Stomach smooth muscle (tissue), 2 donors: ENCODE data around the gene CDKN1B.

Source experiments
- H3K27ac ChIP-seq: one replicate; pipeline ENCODE4 v1.7.0; 2013; ENCODE audit warnings: mild to moderate bottlenecking, low read length, inconsistent platforms
- H3K27me3 ChIP-seq, 2 donors: one replicate each; pipeline ENCODE4 v1.7.0; 2013; ENCODE audit warnings: low read length in 2 of 2; ENCODE audit not compliant: insufficient read depth in 2 of 2, control insufficient read depth in 1 of 2
- H3K36me3 ChIP-seq, 2 donors: one replicate each; pipeline ENCODE4 v1.7.0; 2013; ENCODE audit warnings: low read length in 2 of 2; ENCODE audit not compliant: control insufficient read depth in 2 of 2, insufficient read depth in 2 of 2
- H3K4me1 ChIP-seq: one replicate; pipeline ENCODE4 v1.7.0; 2013; ENCODE audit warnings: low read length; ENCODE audit not compliant: control insufficient read depth, insufficient read depth
- H3K4me3 ChIP-seq, 2 donors: one replicate each; pipeline ENCODE4 v1.7.0; 2013; ENCODE audit warnings: low read length in 2 of 2
- H3K9ac ChIP-seq, 2 donors: one replicate each; pipeline ENCODE4 v1.7.0; 2013; ENCODE audit warnings: low read length in 2 of 2, mild to moderate bottlenecking in 1 of 2
- H3K9me3 ChIP-seq, 2 donors: one replicate each; pipeline ENCODE4 v1.7.0; 2013; ENCODE audit warnings: low read length in 2 of 2; ENCODE audit not compliant: control insufficient read depth in 2 of 2
- donor health status: healthy.
- donor health status: Pancreatic carcinoma.

The CDKN1B gene

DNA sequence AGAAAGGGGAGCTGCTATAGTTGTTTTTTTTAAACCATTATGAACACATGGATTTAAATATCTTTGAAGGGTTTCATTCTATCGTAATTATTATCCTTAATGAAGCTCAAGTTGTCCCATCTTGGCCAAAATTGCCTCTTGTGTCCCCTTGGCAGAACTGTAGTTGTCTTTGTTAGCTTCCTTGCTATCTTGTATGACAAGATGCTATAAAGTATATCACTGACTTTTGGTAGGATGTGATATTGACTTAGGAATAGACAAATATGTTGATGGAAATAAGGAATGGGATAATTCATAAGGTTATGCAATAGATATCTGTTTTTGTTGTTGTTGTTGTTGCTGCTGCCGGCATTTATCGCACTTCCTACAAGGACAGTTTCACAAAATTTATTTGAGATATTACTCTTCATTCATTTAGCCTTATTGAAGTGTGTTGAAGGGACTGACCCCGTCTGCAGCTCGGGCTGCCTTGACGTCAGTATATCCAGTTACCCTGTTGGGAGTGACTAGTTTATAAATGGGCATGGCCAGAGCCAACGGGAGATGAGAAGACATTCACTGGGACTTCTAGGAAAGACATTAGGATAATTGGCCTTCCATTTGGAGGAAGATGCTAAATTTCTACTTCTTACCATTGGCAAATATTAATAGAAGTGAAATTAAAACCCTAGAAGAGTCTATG, 42.2 kb downstream of the CDKN1B start:
- no peak overlapping the region for H3K27ac ChIP-seq

DNA sequence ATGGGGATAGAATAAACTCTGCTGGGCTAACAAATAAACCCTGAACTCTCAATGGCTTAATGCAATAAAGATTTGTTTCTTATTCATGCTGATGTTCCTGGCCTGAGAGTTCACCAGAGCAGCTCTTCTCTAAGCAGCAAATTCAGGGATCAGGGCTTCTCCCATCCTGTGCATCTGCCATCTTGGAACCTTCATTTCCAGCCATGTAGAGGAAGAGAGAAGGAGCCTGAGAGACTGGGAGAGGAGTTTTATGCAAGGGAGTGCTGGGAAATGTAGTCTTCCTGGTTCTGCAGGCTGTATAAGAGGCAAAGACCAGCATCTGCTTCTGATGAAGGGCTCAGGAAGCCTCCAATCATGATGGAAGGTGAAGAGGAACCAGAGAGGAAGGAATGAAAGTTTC, 47.7 kb downstream of the CDKN1B start:
- Histone ChIP-seq H3K27ac (no peak overlapping the region), H3K9me3 (no peaks in the 10 kb centered on the region), H3K4me3 (no peak overlapping the region), H3K4me1 (no peaks in the 10 kb centered on the region), H3K9ac (no peak overlapping the region), H3K36me3 (no peaks in the 10 kb centered on the region), H3K27me3 (no peaks in the 10 kb centered on the region)

More for the DNA sequence above, 42.2 kb downstream of the CDKN1B start:
- no peak overlapping the region for H3K9ac ChIP-seq
- no peak overlapping the region for H3K4me3 ChIP-seq
- no peaks in the 10 kb centered on the region for H3K36me3 ChIP-seq
- H3K9me3 ChIP-seq: no peaks in the 10 kb centered on the region
- no peaks in the 10 kb centered on the region for H3K4me1 ChIP-seq
- H3K27me3 ChIP-seq: no peaks in the 10 kb centered on the region

DNA sequence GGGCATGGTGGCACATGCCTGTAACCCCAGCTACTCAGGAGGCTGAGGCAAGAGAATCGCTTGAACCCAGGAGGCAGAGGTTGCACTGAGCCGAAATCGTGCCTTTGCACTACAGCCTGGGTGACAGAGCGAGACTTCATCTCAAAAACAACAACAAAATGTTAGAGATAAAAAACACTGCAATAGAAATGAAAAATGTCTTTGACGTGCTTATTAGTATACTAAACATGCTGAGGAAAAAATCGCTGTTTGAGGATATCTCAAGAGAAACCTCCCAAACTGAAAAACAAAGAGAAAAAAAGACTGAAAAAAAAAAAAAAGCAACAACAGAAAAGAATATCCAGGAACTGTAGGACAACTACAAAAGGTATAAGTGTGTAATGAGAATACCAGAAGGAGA, 53.1 kb downstream of the CDKN1B start:
- Histone ChIP-seq H3K27me3 (no peaks in the 10 kb centered on the region), H3K9ac (no peak overlapping the region), H3K4me3 (no peak overlapping the region), H3K27ac (no peak overlapping the region), H3K4me1 (no peaks in the 10 kb centered on the region), H3K9me3 (no peaks in the 10 kb centered on the region), H3K36me3 (no peaks in the 10 kb centered on the region)
